ENCODE results near the gene OBP2A.
"Not testable (repeated sequence)": the region's sequence is repeated elsewhere in the genome, so short reads cannot be mapped to it uniquely, and the experiment has no call there.

OBP2A gene, protein sequence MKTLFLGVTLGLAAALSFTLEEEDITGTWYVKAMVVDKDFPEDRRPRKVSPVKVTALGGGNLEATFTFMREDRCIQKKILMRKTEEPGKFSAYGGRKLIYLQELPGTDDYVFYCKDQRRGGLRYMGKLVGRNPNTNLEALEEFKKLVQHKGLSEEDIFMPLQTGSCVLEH

GRCh38 chr9:135545646-135546176 is at the start of gene OBP2A:
OBP2A (plus strand) TSS chr9:135546126; CDS start chr9:135546181, 55 bp downstream.
- not testable (repeated sequence) for DNase-seq

DNA sequence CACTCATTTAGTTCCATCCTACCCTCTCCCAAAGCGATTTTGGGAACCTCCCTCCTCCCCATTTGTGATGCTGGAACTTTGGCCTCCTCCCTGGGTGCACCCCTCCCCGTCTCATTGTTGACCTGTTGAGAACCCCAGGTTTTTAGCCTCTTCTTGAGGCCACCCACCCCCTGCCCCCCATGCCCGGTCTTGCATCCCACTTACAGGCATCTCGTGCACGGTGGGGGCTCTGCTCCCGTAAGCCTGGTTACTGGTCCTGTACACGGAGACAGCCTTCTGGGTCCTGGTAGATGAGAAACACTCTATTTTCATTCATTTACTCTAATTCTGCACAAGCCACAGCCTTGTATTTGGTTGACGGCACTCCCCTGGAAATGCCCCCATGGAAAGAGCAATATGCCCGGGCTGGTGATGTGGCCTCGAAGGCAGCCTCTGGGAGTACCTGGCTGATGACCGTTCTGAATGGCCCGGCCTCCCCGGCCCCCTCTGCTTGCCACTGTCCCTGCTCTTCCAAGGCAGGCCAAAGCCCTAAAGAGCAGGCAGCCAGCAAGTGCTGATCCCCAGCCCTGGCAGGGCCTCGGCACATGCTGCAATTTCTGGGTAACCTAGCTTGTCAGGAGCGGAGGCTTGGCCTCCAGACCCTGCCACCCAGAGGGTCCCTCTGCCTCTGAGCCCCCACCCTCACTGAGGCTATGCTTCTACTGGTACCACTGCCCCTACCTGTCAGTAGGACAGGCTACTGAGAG is 47.4 kb upstream of the OBP2A start:
- no peak for DNase-seq

DNA sequence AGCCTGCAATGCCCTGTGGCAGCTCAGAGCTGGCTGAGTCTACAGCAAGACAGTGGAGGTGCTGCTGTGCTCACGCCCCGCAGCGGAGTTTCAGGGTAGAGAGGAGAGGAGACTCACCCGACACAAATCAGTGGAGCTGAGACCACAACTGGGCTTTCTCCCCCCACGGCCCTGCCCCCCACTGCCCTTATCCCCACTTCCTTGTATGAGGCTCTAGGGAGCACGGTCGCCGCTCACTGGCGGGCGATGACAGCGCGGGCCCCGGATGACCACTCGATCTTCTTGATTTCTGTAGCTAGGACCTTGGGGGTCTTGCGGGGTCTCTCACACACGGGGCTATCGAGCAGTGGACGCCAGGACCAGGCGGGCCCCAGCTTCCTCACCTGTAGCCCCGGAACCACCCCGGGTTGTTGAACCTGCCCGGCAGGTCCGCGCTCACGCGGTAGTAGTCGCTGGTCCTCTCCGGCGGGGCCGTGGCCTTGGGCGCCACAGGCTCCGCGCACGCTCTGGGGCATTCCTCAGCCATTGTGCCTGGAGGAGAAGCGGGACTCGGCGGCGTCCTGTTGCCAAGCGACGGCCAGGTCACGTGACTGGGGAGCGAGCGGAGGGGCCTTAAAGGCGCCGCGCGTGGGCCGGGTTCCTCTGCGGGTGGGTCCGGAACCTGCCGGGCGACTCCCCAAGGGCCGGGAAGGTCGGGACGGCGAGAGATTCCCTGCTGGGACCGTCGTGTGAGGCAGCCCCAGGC is 46.4 kb upstream of the OBP2A start:
- peak; percentile 51 for DNase-seq

DNA sequence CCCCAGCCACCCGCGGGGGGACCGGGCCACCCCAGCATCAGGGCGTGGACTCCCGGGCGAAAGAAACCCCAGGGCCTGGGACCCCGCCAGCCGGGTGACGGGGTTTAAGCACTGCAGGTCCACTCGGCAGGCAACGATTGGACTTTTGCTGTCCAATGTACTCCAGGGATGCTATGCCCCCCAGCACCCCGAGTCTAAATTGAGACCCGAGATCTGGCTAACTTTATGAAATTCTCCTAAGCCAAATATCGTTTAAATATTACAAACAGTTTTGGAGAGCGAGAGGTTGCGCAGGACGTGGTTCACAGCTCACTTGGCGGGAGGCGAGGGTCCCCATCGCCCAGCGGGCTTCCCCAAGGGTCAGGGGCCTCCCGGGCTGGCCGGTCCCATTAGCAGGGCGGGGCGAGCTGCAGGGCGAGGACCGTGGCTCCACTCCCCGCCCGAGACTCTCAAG is 45.8 kb upstream of the OBP2A start:
- no peak for DNase-seq

DNA sequence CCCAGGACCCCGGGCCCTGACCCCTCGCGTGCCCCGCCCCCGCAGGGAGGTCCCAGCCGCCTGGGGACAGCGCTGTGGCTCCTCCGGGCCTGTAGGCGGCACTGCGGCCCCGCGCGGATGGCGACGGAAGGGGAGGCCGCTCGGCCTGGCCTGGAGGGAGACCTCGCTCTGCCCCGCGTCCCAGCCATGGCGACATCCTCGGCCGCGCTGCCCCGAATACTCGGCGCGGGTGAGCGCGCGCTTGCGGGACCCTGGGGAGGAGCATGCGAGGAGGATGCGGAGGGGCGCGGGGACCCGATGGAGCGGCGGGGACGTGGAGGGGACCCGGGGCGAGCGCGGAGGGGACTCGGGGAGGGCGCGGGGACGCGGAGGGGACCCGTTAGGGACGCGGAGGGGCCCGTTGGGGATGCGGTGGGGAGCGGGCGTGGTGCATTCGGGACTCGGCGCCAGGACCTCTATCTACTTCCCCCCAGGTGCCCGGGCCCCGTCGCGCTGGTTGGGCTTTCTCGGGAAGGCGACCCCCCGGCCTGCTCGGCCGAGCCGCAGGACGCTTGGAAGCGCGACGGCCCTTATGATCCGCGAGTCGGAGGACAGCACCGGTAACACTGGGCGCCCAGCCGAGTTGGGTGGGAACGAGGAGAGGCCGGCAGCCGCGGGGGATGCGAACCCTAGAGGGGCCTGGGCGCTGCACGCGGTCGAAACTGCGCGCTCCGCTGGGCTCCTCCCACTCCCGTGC is 45.2 kb upstream of the OBP2A start, which contains the start of gene MRPS2:
MRPS2 (plus strand) TSS at position 158 of the 736 bp plus-strand sequence; CDS start at position 187, 29 bp downstream.
- DNase-seq = no peak

- no peak for DNase-seq
Observed at GRCh38 chr9:135501261-135502167, 44.4 kb upstream of the OBP2A start.

GRCh38 chr9:135502168-135502872 is 43.6 kb upstream of the OBP2A start:
- DNase-seq = no peak

- DNase-seq = no peak
Observed at GRCh38 chr9:135502873-135503321, 43.0 kb upstream of the OBP2A start.

- no peak for DNase-seq
Observed at GRCh38 chr9:135503371-135504261, 42.3 kb upstream of the OBP2A start.

DNA sequence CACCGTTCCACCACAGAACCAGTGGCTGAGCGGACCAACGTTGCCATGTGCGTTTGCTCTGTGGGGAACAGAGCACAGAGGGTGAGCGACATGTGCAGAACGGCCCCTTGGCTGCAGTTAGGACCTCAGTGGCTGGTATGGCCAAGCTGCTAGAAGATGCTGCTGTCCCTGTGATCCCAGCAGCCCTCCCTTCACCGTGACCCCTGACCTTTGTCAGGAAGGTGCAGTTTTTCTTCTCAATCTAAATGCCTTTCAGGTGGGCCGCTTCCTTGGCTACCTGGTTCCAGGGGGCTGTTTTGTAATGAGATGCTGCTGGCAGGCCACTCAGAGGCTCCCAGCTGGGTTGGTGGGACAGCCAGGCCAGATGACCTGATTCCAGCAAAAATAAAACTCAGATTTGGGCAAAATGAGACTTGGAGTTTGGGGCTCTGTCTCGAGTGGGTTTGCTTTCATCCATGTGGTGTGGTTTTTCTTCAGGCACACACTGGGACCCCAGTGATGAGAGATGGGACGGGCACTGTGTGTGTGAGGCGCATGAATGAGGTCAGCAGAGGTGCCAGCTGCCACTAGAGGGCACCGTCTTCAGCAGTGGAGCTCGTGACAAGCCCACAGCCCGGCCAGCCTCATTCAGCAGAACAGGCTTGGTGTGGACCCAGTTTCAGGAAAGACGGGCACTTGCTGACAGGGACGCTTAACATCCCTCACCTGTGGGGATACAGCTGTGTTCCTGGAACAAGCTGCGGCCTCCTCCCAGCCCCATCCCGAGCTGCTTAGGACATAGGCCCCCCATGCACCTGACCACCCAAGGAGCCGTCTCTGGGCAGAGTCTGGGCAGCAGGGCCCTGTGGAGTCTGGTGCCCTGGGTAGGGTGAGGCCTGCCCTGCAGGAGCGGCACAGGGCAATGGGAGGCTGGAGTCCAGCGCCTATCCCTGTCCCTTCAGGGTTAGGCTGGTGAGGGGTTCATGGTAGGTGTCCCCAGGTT is 41.4 kb upstream of the OBP2A start:
- no peak for DNase-seq

- DNase-seq = no peak
Observed at GRCh38 chr9:135505406-135506187, 40.3 kb upstream of the OBP2A start.

DNA sequence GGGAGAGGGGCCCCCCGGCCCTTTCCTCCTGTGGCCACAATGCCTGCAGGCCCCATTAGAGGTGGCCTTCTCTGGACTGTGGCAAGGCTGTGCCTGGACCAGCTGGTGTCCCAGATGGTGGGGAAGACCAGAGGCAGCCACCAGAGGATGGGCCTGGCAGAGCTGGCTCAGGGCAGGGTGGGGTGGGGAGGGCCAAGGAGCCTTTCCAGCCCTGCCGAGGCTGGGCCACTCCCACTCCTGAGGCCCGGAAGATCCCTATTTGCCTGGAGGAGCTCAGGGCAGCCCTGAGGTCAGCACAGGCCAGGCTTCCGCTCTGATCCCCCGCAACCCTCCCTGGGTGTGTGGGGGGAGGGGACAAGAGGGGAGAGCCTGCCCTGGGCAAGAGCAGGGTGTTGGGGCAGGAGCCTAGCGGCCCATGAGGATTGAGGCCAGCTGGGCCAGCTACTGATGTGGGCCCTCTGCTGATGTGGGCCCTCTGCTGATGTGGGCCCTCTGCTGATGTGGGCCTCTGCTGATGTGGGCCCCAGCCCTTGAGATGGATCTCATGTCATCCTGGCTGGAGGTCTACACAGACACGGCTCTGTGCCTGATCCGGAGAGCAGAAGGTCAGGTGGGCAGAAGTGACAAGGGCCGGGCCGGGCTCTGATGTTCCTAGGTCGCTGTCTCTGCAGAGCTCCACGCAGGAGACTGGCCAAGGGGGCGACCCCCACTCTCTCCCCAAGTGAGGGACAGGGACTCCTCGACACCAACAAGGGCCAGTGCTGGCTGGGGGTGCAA is 39.4 kb upstream of the OBP2A start:
- no peak for DNase-seq

DNA sequence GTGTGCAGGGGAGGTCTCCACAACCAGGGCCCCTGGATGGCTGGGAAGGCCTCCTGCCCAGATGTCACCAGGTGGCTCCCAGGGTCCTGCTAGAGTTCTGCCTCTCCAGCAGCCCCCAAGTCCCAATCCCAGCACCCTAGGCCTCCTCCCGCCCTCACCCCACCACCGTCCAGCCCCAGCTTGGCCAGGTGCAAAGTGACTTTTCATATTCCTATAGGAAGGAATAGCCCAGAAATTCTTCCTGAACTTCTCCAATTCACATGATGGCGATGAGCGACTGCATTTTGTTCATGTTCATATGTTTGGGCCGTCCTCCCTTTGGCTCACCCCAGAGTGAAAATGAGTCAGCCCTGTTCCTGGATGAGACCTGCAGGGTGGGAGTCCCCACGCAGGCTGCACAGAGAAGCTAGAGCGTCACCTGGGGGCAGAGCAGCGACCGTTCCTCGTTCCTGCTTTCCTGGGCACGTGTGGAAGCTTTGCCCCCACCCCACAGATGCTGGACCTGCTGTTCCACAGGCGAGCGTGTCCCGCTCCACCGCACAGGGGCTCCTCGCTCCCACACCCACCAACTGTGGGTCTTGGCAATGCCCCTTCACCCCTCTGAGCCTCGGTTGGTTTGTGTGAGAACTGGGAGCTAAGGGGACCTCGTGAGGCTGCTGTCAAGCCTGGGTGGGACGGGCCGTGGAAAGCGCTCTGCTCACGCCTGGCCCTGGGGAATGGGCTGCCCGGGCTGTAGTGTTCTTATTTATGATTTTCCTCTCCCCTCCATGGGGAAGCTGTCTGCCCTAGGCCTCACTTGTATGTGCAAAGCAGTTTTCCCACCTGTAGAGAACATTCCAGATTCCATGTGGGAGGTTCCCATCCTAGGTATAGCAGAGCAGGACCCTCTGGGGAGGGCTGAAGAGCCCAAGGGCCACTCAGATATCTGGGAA is 38.6 kb upstream of the OBP2A start:
- DNase-seq = no peak

DNA sequence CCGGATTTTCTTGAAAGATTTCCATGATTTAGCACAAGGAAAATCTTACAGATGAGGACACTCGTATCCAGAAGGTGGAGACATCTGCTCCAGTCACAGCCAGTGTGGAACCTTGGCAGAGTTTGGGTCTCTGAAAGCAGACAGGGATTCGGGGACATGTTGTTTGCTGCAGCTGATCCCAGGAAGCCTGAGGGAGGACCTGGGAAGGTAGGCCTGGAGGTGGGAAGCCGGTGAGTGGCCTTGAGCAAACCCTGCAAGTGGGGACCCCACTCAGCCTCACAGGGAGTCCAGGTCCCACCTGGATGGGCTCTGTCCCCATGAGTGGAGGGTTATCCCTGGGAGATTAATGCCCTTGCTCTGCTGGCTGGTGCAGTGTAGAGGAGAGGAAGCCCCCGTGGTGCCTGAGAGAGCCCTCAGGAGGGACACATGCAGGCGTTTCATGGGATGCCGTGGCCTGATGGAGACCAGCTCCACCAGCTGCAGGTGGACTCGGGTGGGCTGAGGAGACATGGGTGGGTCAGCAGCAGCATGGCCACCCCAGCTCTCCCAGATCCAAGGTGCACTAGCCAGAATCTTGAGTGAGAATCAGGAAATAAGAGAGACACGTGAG is 37.6 kb upstream of the OBP2A start:
- no peak for DNase-seq

DNA sequence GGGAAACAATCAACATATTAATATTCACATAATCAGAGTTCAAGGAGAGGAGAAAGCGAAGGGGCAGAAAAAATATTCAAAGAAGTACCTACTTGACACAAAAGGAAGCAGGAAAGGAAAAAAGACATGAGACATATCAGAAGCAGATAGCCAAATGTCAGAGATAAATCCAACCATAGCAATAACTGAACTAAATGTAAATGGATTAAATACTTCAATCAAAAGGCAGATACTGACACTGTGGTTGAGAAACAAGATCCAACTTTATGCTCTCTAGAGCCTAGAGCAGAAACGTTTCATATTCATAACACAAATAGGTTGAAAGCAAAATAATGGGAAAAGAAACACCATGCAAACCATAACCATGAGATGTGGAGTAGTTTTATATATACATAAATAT is 36.5 kb upstream of the OBP2A start:
- DNase-seq = no peak

All from NCI-H1694 (cell line).